ENCODE measurements around the gene PHB1. TPM values are rescaled to one million over a fixed set of nuclear protein-coding genes. Genes with fewer than 3 reads are reported as not detected.

The PHB1 gene
- total RNA-seq, 2 experiments from 2014 or later, result 24.2 to 31.6 TPM

- H3K4me1 ChIP-seq (ENCODE audit: insufficient read depth, low read length), result peaks cover 56% of the 10 kb centered on the region
- intact Hi-C loops (cut with DNase I, micrococcal nuclease), result no loop called here
- ATAC-seq (ENCODE audit: poor library complexity), result peak; percentile 81
- H3K36me3 Mint-ChIP-seq (ENCODE audit: low read depth), result no peaks in the 10 kb centered on the region
- POLR2A ChIA-PET, result interaction anchor here (0.9 to 1.4 kb wide), 5 partner anchors 12 to 46 kb away, joined by 3 to 6 read pairs (median 5); no protein-coding TSS in a partner anchor
- no peaks in the 10 kb centered on the region for H3K9me3 Mint-ChIP-seq
- CTCF ChIA-PET, result interaction anchor here (3.1 kb wide), 1 partner anchor 72 kb away, joined by 7 read pairs; no protein-coding TSS in a partner anchor
- H3K27ac Mint-ChIP-seq, result peak overlapping the region; percentile 79
- no peaks in the 10 kb centered on the region for H3K9me3 ChIP-seq (ENCODE audit: control insufficient read depth in 1 of 2, insufficient read depth in 1 of 2, low read length in 2 of 2)
- no peaks in the 10 kb centered on the region for H3K27me3 Mint-ChIP-seq
- peak overlapping the region; percentile 48 to 63 for H3K27ac ChIP-seq (ENCODE audit: low read depth in 1 of 2, low read length in 2 of 2)
- H3K4me1 Mint-ChIP-seq (ENCODE audit: low read depth), result peaks cover 46% of the 10 kb centered on the region
- no peaks in the 10 kb centered on the region for H3K27me3 ChIP-seq (ENCODE audit: control insufficient read depth in 1 of 2, insufficient read depth in 2 of 2, low read length in 2 of 2)
- DNase-seq, result peak in 8 of 14 experiments; percentile 7 to 79 (median 23)
- H3K4me3 ChIP-seq (ENCODE audit: low read length), result peak overlapping the region; percentile 0
- H3K4me3 Mint-ChIP-seq, result peak overlapping the region; percentile 74
- H3K36me3 ChIP-seq (ENCODE audit: insufficient read depth, low read length), result no peaks in the 10 kb centered on the region
- TF ChIP-seq CTCF (IDR thresholded peaks at IDR 0.05), result no peak
Observed at GRCh38 chr17:49388290-49388640, 26.4 kb downstream of the PHB1 start.

- TF ChIP-seq CTCF (IDR thresholded peaks at IDR 0.05), result no peak
- H3K4me1 ChIP-seq (ENCODE audit: insufficient read depth, low read length), result peaks cover 55% of the 10 kb centered on the region
- POLR2A ChIA-PET, result interaction anchor here (0.5 to 1.4 kb wide), 7 partner anchors 11 to 258 kb away, joined by 3 to 6 read pairs (median 5); partner anchors contain the start of gene ZNF652
Observed at GRCh38 chr17:49387498-49388289, 27.0 kb downstream of the PHB1 start.

GRCh38 chr17:49386373-49386772 lies 28.3 kb downstream of the PHB1 start:
- Mint-ChIP-seq H3K4me1 (ENCODE audit: low read depth) (peaks cover 45% of the 10 kb centered on the region), H3K27ac (no peak overlapping the region), H3K27me3 (no peaks in the 10 kb centered on the region), H3K4me3 (no peak overlapping the region), H3K9me3 (no peaks in the 10 kb centered on the region), H3K36me3 (ENCODE audit: low read depth) (no peaks in the 10 kb centered on the region)
- H3K4me3 ChIP-seq (ENCODE audit: low read length), result no peak overlapping the region
- ChIA-PET POLR2A (interaction anchor here (1.4 kb wide), 1 partner anchor 24 kb away, joined by 4 read pairs; the partner anchor contains the start of gene ZNF652), CTCF (interaction anchor here (1.3 kb wide), 1 partner anchor 18 kb away, joined by 3 read pairs; no protein-coding TSS in a partner anchor)
- no peaks in the 10 kb centered on the region for H3K36me3 ChIP-seq (ENCODE audit: insufficient read depth, low read length)
- intact Hi-C loops (cut with DNase I, micrococcal nuclease), result no loop called here
- no peaks in the 10 kb centered on the region for H3K9me3 ChIP-seq (ENCODE audit: control insufficient read depth in 1 of 2, insufficient read depth in 1 of 2, low read length in 2 of 2)
- DNase-seq (no peak), ATAC-seq (ENCODE audit: poor library complexity) (no peak)
- no peaks in the 10 kb centered on the region for H3K27me3 ChIP-seq (ENCODE audit: control insufficient read depth in 1 of 2, insufficient read depth in 2 of 2, low read length in 2 of 2)
- peaks cover 43% of the 10 kb centered on the region for H3K4me1 ChIP-seq (ENCODE audit: insufficient read depth, low read length)
- no peak overlapping the region for H3K27ac ChIP-seq (ENCODE audit: low read depth in 1 of 2, low read length in 2 of 2)
- TF ChIP-seq CTCF (IDR thresholded peaks at IDR 0.05), result no peak

More at GRCh38 chr17:49387498-49388289, 27.0 kb downstream of the PHB1 start:
- Histone ChIP-seq H3K27ac (ENCODE audit: low read depth in 1 of 2, low read length in 2 of 2) (peak overlapping the region; percentile 48 to 63), H3K27me3 (ENCODE audit: control insufficient read depth in 1 of 2, insufficient read depth in 2 of 2, low read length in 2 of 2) (no peaks in the 10 kb centered on the region), H3K36me3 (ENCODE audit: insufficient read depth, low read length) (no peaks in the 10 kb centered on the region), H3K4me3 (ENCODE audit: low read length) (peak overlapping the region; percentile 0), H3K9me3 (ENCODE audit: control insufficient read depth in 1 of 2, insufficient read depth in 1 of 2, low read length in 2 of 2) (no peaks in the 10 kb centered on the region)
- Mint-ChIP-seq H3K9me3 (no peaks in the 10 kb centered on the region), H3K27ac (peak overlapping the region; percentile 79), H3K4me1 (ENCODE audit: low read depth) (peaks cover 45% of the 10 kb centered on the region), H3K4me3 (peak overlapping the region; percentile 74), H3K36me3 (ENCODE audit: low read depth) (no peaks in the 10 kb centered on the region), H3K27me3 (no peaks in the 10 kb centered on the region)
- intact Hi-C loops (cut with DNase I, micrococcal nuclease), result no loop called here
- DNase-seq (peak in 4 of 14 experiments; percentile 9 to 45 (median 34)), ATAC-seq (ENCODE audit: poor library complexity) (peak; percentile 41)
- CTCF ChIA-PET, result interaction anchor here (0.8 to 3.1 kb wide), 2 partner anchors 19 to 72 kb away, joined by 3 to 7 read pairs; no protein-coding TSS in a partner anchor
